ENCODE data around the gene SLC25A5.

- TF ChIP-seq CTCF (IDR thresholded peaks at IDR 0.05; ENCODE audit: insufficient read depth, low read length), result no peak
- TF ChIP-seq REST (IDR thresholded peaks at IDR 0.05; ENCODE audit: insufficient replicate concordance, low read depth), result no peak
- TF ChIP-seq POLR2AphosphoS5 (IDR thresholded peaks at IDR 0.05; ENCODE audit: low read depth), result no peak
Measured at GRCh38 chrX:119475389-119476101, 7.3 kb downstream of the SLC25A5 start.

Data from HL-60 (cell line).